ENCODE measurements around the gene PDLIM7. TPM values are rescaled to one million over a fixed set of nuclear protein-coding genes. Genes with fewer than 3 reads are reported as not detected.

Gene PDLIM7
- total and polyA plus RNA-seq, 2 of the 8 experiments (the other 6 are each of a cell fraction or from before 2014, with no cell fraction given): 67.3 to 94.2 TPM

DNA sequence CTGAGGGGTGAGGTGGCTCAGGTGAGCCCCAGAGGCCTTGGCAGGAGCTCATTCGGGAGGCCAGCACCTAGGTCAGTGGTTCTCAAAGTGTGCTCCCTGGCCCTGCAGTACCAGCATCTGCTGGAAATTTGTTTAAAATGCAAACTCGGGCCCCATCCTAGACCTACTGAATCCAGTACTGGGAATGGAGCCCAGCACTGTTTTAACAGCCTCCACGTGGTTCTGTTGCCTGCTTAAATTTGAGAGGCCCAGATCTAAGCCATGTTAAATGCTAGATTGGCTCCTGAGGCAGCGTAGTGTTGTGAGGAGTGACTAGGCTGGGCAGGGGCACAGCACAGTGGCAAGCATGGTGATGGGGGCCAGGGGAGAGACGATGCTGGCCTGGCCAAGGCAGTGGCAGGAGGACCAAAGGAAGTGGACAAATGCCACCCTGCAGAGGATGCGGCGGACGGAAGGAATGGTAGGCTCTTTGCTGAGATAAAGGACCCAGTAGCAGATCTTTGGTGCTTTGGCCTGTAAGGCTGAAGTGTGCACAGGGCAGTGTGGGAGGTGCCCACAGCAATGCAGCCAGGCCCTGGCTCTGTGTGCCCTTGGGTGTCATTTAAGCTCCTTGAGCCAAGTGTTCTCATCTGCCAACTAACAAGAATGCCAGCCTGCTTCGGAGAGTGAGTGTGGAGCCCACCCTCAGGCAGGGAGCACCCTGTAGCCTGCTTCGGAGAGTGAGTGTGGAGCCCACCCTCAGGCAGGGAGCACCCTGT, 46.6 kb downstream of the PDLIM7 start (continued):
- TF ChIP-seq, protein P1, sequence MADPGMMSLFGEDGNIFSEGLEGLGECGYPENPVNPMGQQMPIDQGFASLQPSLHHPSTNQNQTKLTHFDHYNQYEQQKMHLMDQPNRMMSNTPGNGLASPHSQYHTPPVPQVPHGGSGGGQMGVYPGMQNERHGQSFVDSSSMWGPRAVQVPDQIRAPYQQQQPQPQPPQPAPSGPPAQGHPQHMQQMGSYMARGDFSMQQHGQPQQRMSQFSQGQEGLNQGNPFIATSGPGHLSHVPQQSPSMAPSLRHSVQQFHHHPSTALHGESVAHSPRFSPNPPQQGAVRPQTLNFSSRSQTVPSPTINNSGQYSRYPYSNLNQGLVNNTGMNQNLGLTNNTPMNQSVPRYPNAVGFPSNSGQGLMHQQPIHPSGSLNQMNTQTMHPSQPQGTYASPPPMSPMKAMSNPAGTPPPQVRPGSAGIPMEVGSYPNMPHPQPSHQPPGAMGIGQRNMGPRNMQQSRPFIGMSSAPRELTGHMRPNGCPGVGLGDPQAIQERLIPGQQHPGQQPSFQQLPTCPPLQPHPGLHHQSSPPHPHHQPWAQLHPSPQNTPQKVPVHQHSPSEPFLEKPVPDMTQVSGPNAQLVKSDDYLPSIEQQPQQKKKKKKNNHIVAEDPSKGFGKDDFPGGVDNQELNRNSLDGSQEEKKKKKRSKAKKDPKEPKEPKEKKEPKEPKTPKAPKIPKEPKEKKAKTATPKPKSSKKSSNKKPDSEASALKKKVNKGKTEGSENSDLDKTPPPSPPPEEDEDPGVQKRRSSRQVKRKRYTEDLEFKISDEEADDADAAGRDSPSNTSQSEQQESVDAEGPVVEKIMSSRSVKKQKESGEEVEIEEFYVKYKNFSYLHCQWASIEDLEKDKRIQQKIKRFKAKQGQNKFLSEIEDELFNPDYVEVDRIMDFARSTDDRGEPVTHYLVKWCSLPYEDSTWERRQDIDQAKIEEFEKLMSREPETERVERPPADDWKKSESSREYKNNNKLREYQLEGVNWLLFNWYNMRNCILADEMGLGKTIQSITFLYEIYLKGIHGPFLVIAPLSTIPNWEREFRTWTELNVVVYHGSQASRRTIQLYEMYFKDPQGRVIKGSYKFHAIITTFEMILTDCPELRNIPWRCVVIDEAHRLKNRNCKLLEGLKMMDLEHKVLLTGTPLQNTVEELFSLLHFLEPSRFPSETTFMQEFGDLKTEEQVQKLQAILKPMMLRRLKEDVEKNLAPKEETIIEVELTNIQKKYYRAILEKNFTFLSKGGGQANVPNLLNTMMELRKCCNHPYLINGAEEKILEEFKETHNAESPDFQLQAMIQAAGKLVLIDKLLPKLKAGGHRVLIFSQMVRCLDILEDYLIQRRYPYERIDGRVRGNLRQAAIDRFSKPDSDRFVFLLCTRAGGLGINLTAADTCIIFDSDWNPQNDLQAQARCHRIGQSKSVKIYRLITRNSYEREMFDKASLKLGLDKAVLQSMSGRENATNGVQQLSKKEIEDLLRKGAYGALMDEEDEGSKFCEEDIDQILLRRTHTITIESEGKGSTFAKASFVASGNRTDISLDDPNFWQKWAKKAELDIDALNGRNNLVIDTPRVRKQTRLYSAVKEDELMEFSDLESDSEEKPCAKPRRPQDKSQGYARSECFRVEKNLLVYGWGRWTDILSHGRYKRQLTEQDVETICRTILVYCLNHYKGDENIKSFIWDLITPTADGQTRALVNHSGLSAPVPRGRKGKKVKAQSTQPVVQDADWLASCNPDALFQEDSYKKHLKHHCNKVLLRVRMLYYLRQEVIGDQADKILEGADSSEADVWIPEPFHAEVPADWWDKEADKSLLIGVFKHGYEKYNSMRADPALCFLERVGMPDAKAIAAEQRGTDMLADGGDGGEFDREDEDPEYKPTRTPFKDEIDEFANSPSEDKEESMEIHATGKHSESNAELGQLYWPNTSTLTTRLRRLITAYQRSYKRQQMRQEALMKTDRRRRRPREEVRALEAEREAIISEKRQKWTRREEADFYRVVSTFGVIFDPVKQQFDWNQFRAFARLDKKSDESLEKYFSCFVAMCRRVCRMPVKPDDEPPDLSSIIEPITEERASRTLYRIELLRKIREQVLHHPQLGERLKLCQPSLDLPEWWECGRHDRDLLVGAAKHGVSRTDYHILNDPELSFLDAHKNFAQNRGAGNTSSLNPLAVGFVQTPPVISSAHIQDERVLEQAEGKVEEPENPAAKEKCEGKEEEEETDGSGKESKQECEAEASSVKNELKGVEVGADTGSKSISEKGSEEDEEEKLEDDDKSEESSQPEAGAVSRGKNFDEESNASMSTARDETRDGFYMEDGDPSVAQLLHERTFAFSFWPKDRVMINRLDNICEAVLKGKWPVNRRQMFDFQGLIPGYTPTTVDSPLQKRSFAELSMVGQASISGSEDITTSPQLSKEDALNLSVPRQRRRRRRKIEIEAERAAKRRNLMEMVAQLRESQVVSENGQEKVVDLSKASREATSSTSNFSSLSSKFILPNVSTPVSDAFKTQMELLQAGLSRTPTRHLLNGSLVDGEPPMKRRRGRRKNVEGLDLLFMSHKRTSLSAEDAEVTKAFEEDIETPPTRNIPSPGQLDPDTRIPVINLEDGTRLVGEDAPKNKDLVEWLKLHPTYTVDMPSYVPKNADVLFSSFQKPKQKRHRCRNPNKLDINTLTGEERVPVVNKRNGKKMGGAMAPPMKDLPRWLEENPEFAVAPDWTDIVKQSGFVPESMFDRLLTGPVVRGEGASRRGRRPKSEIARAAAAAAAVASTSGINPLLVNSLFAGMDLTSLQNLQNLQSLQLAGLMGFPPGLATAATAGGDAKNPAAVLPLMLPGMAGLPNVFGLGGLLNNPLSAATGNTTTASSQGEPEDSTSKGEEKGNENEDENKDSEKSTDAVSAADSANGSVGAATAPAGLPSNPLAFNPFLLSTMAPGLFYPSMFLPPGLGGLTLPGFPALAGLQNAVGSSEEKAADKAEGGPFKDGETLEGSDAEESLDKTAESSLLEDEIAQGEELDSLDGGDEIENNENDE (IDR thresholded peaks at IDR 0.05; ENCODE audit: insufficient replicate concordance, low read length): no peak
- TF ChIP-seq SP2 (IDR thresholded peaks at IDR 0.05; ENCODE audit: low read length): no peak
- no peak for TF ChIP-seq SUZ12 (IDR thresholded peaks at IDR 0.05; ENCODE audit: low read length)
- no peak for TF ChIP-seq YY1 (IDR thresholded peaks at IDR 0.05; ENCODE audit: low read depth, low read length)
- no peak for TF ChIP-seq SRF (IDR thresholded peaks at IDR 0.05; ENCODE audit: low read depth, low read length)
- TF ChIP-seq ZNF274 (IDR thresholded peaks at IDR 0.05; ENCODE audit: borderline replicate concordance, extremely low read depth, low read length): no peak
- no peak for TF ChIP-seq EGR1 (IDR thresholded peaks at IDR 0.05; ENCODE audit: borderline replicate concordance, low read depth, low read length)
- TF ChIP-seq NRF1 (IDR thresholded peaks at IDR 0.05; ENCODE audit: low read depth, low read length): no peak
- no peak for TF ChIP-seq BCL11A (IDR thresholded peaks at IDR 0.05; ENCODE audit: low read depth in 2 of 2, low read length in 2 of 2)
- TF ChIP-seq HDAC6 (IDR thresholded peaks at IDR 0.05; ENCODE audit: low read depth, low read length): no peak
- no peak for TF ChIP-seq CBX8 (IDR thresholded peaks at IDR 0.05; ENCODE audit: borderline replicate concordance, low read depth, low read length)

All from H1 (cell line).